NCI-H128 (cell line): ENCODE results near the gene ZNF668.
"Not testable (repeated sequence)": the region's sequence is repeated elsewhere in the genome, so short reads cannot be mapped to it uniquely, and the experiment has no call there.

Experiments
- DNase-seq: peaks from one replicate; lab custom pipeline; 2025; ENCODE audit not compliant: unreplicated experiment; lab: John Stamatoyannopoulos, UW

Gene ZNF668

DNA sequence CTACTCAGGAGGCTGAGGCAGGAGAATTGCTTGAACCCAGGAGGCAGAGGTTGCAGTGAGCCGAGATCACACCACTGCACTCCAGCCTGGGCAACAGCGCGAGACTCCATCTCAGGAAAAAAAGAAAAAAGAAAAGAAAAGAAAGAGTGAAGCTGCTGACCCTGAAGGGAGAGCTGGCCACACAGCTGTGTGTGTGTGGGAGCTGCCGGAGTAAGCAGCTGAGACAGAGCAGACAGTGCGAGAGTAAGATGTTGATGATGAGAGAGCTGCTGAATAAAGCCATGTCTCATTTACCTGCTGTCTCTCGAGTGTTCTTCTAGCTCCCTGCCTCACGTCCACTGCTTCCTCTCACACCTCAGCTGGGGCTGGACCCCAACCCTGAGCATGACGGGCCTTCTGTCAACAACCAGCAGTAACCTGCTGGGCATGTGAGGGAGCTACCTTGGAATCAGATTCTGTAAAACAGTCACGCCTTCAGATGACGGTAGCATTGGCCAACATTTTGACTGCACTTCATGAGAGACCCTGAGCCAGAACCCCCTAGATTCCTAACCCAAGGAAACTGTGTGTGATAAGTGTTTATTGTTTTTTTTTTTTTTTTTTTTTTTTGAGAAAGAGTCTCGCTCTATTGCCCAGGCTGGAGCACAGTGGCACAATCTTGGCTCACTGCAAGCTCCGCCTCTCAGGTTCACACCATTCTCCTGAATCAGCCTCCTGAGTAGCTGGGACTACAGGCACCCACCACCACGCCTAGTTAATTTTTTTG is 27.0 kb upstream of the ZNF668 start:
- not testable (repeated sequence) for DNase-seq

GRCh38 chr16:31099860-31100638 is 26.0 kb upstream of the ZNF668 start:
- no peak for DNase-seq

GRCh38 chr16:31094424-31095120 is 20.5 kb upstream of the ZNF668 start, which contains the start of gene VKORC1:
TSS of gene VKORC1 (minus strand) at chr16:31094797. CDS start at chr16:31094729, 68 bp downstream.
- peak; percentile 90 for DNase-seq

DNA sequence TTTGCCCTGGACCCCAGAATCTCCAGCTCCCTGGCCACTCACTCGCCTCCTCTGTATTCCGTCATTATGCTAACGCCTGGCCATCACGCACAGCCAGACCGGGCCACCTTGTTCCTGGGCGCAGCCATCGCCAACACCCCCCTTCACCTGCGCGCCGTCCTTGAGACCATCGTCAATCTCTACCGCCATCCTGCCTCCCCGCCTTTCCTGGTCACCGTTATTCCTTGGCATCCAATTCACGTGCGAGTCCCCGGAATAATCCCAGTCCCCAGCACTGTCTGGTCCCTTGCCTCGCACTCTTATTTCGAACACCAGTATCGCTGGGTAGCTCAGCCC is 20.0 kb upstream of the ZNF668 start:
- no peak for DNase-seq

DNA sequence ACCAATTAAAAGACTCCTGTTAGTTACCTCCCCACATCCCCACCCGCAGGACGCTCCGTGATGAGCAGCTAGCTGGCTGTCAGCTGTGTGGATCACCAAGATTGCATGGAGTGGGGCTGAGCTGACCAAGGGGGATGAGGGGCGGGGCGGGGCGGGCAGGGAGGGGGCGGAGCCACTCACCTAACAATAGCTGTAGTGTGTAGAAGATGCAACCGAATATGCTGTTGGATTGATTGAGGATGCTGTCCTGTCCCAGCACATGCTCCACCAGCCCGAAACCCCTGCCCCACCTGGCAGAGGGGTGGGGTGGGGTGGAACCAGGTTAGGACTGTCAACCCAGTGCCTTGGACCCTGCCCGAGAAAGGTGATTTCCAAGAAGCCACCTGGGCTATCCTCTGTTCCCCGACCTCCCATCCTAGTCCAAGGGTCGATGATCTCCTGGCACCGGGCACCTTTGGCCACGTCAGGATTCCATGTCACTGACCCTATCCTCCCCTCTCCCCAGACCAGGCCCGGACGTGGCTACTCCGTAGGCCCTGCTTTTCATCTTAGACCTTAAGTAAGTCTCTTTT is 19.2 kb upstream of the ZNF668 start:
- DNase-seq = no peak

DNA sequence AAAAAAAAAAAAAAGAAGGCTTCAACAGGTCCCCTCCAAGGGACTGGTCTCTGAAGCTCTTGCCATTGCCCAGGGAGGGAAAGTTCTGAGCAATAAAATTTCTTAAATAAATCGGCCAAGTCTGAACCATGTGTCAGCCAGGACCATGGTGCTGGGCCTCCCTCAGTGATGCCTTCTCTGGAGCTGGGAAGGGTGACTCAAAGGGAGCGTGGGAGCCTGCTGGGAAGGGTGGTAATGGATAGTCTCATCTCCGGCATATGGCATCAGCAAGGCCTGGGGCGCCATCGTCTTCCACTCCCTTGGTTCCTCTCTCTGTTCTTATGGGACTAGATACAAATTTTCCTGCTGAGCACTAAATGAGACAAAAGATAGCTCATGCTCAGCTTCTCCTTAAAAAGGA is 18.3 kb upstream of the ZNF668 start:
- no peak for DNase-seq

DNA sequence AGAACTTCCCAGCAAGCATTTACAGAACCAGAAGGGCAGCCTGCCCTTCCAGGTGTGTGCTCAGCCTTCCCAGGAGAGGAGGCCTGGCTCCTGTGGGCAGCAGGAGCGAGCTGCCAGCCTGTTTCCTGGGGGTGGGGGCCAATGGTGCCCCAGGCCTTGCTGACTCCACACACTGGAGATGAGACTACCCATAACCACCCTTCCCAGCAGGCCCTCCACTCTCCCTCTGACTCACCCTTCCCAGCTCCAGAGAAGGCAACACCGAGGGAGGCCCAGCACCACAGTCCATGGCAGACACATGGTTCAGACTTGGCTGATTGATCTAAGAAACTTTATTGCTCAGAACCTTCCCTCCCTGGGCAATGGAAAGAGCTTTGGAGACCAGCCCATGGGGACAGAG is 16.5 kb upstream of the ZNF668 start:
- no peak for DNase-seq

- DNase-seq = no peak
Measured at GRCh38 chr16:31089199-31089598, 15.2 kb upstream of the ZNF668 start.

- no peak for DNase-seq
Measured at GRCh38 chr16:31088459-31089183, 14.6 kb upstream of the ZNF668 start, which contains the start of gene PRSS53. TSS of gene PRSS53 (minus strand) at chr16:31088943. CDS start at chr16:31088809, 134 bp downstream.

- DNase-seq = no peak
Measured at GRCh38 chr16:31087971-31088370, 13.9 kb upstream of the ZNF668 start.

GRCh38 chr16:31087481-31087880 is 13.4 kb upstream of the ZNF668 start:
- DNase-seq = no peak

DNA sequence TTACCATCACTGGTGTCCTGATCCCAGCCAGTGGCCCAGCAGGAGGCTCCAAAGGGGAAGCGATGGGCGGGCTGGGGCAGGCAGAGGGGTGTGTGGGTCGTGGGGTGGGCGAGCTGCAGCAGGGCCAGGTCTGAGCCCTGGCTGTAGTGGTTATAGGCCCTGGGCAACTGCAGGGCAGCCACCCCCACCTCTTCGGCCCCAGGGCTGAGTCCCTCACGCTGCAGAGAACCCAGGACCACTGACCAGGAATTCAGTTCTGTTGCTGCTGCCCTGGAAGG is 12.5 kb upstream of the ZNF668 start:
- no peak for DNase-seq

- DNase-seq = no peak
Measured at GRCh38 chr16:31085873-31086628, 12.0 kb upstream of the ZNF668 start.

DNA sequence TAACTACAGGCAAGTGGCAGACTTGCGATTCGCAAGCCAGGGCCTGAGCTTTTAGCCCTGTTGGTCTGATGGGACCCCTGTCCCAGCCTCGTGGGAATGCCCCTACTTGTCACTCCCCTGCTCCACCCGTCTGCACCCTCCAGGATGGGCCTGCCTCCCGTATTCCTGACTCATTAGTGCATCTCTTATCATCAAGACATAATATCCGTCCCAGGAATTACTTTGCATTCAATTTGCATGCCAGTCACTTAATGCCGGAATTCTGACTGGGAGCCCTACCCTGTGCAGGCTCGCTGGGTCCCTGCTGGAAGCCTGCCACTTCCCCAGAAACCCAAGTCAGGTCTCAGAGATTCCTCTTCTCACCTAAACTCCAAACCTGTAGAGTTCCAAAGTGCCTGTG is 11.4 kb upstream of the ZNF668 start:
- no peak for DNase-seq

DNA sequence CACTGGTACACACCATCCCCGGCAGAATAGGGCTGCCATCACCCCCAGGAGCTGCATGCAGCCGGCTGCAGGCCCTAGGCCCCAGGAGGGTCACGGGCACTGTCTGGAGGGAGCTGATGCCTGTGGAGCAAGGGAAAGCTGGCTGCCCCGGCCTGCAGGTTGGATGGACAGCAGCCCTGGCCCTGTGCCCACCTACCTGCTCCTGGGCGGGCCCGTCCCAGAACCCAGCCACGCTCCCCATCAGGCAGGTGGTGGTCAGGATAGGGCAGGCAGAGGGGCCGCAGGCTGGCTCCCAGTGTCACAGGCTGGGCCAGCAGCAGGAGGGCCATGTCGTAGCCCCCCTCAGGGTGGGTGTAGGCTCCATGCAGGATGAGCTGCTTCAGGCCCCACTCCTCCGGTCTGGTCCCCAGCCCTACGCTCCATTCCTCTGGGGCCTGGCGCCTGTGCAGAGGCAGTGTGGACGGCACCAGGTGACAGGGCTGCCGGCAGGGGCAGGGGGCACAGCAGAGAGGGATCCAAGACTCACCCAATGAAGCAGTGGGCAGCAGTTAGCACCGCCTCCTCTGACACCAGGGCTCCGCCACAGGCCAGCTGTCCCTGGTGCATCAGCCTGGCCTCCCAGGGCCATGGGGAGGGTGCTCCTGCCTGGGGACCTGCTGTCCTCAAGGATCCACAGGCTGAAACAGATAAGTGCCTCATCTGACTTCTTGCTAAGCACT is 10.7 kb upstream of the ZNF668 start:
- DNase-seq = no peak

DNA sequence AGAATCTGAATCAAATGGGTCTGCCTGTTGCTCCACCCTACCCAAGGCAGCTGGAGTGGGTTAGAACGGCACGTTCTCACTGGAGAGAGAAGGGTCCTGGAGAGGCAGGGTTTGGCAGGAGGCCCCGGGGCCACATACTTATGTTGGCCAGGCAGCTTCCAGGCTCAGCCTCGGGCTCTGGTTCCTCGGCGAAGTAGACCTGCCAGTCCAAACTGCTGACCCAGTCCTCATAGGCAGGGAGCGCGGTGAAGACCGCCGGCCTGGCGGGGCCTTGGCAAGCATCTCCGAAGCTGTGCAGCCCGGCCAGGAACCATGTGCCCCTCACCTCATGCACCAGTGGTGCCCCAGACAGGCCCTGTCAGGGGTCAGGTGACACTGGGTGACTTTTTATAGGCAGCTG is 9.9 kb upstream of the ZNF668 start:
- no peak for DNase-seq

DNA sequence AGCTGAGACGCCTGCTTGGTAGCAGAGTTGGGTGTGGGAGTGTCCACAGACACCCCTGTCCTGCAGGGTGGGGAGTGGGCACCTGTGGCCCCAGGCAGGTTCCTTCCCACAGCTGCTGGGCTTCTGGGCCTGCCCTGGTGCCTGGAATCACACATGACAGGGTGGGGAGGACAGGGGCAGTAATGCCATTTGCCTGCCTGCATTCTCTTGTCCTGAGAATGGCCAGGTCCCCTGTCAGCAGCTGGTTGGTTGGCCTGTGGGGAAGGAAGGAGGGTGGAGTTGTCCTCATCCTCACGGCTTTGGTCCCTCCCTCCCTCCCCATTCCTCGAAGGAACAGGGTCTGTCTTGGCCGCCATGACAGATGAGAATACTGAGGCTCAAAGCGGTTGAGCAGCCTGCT is 9.5 kb upstream of the ZNF668 start:
- DNase-seq = no peak

GRCh38 chr16:31083081-31083480 is 9.0 kb upstream of the ZNF668 start:
- no peak for DNase-seq

DNA sequence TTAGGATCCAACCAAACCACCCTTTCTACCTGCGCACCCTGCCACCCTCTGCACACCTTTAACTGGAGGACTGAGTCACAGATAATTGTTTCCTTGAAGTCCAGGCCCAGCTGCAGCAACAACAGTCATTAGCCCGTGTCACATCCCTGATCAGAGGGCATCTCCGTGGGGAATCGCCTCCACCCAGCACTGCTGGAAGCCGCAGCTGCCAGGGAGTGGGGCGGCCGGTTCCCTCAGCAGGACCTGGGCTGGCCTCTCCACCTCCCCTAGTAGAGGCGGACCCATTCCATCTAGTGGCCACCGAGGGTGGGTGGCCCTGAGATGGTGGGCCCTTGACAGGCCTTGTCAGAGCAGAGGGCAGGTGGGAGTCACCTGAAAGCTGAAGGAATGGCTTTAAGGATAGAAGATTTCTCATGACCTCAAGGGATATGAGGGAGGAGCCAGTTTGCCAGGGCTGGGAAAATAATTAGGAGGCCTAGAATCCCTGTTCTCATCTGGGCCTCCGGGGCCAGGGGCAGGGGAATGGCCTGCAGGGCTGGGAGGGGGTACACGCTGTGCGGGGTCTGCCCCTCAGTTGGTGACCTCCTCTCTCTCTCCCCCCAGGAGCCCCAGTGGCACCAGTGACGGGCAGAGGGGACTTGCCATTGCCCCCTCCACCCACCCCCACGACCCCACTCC is 8.5 kb upstream of the ZNF668 start:
- no peak for DNase-seq
